DMS79 (cell line): ENCODE data around the gene ACOT12.

Experiments
- DNase-seq: peaks from one replicate; lab custom pipeline; 2025; lab: John Stamatoyannopoulos, UW

The ACOT12 gene

GRCh38 chr5:81290146-81290545 lies 103.8 kb downstream of the ACOT12 start:
- no peak for DNase-seq

GRCh38 chr5:81288021-81288433 lies 105.9 kb downstream of the ACOT12 start:
- DNase-seq = no peak

- DNase-seq = no peak
Measured at GRCh38 chr5:81286059-81286617, 107.8 kb downstream of the ACOT12 start.

- no peak for DNase-seq
Measured at GRCh38 chr5:81283976-81284375, 110.0 kb downstream of the ACOT12 start.
